Glutamatergic neuron (in vitro differentiated cells): ENCODE results near the gene TRPM8. TPM values are rescaled to one million over a fixed set of nuclear protein-coding genes. Genes with fewer than 3 reads are reported as not detected.

Experiments
- DNase-seq: peaks from one replicate; pipeline ENCODE4 v3.0.0; 2022
- H3K27ac Mint-ChIP-seq: one replicate; pipeline ENCODE4 v1.8.0; 2020; ENCODE audit warnings: mild to moderate bottlenecking, mixed read lengths, inconsistent platforms; ENCODE audit not compliant: unreplicated experiment
- H3K27me3 Mint-ChIP-seq: one replicate; pipeline ENCODE4 v1.8.0; 2020; ENCODE audit warnings: mild to moderate bottlenecking, moderate library complexity, mixed read lengths, inconsistent platforms; ENCODE audit not compliant: unreplicated experiment
- H3K36me3 Mint-ChIP-seq: one replicate; pipeline ENCODE4 v1.8.0; 2020; ENCODE audit warnings: mild to moderate bottlenecking, mixed read lengths, inconsistent platforms; ENCODE audit not compliant: unreplicated experiment
- H3K4me1 Mint-ChIP-seq: one replicate; pipeline ENCODE4 v1.8.0; 2020; ENCODE audit warnings: mild to moderate bottlenecking, low read depth, mixed read lengths, inconsistent platforms; ENCODE audit not compliant: unreplicated experiment
- H3K4me3 Mint-ChIP-seq: one replicate; pipeline ENCODE4 v1.8.0; 2020; ENCODE audit warnings: mild to moderate bottlenecking, mixed read lengths, inconsistent platforms; ENCODE audit not compliant: unreplicated experiment
- H3K9me3 Mint-ChIP-seq: one replicate; pipeline ENCODE4 v1.8.0; 2020; ENCODE audit warnings: mild to moderate bottlenecking, moderate library complexity, mixed read lengths, inconsistent platforms; ENCODE audit not compliant: unreplicated experiment
- total RNA-seq: library from RNA; stranded (reverse); fragmentation: NEBNext Ultra II Directional; extraction: Animal tissue kit (Norgen Biotek cat#: 25700); gene quantifications from one replicate; pipeline ENCODE4 v1.2.1, GENCODE V29; 2021; ENCODE audit not compliant: unreplicated experiment
- TF ChIP-seq, protein P1 (sequence below): fragments of 200-600 bp; sonication (generic); IDR thresholded peaks from one replicate; pipeline ENCODE4 v1.5.0; 2021; ENCODE audit not compliant: partially characterized antibody, unreplicated experiment

The TRPM8 gene
- total RNA-seq, 1 donor from 2014 or later, result not detected

DNA sequence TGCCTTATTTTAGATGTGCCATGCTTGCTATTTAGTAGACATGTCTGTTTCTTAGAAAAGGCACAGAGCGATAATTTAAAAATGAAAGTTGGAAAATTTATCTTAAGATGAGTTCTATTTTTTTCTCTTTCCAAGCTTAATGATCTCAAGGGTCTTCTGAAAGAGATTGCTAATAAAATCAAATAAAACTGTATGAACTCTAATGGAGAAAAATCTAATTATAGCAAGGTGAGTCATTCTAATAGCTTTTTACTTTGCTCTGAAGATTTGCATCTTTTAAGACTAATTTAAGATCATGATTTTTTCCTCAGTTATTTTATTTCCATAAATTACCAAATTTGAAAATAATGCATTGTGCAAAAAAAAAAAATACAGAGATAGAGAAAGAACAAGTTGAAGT, 97.3 kb downstream of the TRPM8 start:
- Mint-ChIP-seq H3K36me3 (no peaks in the 10 kb centered on the region), H3K4me1 (no peaks in the 10 kb centered on the region), H3K27me3 (no peaks in the 10 kb centered on the region), H3K4me3 (no peak overlapping the region), H3K27ac (no peak overlapping the region), H3K9me3 (no peaks in the 10 kb centered on the region)
- DNase-seq, result no peak
- TF ChIP-seq, protein P1, sequence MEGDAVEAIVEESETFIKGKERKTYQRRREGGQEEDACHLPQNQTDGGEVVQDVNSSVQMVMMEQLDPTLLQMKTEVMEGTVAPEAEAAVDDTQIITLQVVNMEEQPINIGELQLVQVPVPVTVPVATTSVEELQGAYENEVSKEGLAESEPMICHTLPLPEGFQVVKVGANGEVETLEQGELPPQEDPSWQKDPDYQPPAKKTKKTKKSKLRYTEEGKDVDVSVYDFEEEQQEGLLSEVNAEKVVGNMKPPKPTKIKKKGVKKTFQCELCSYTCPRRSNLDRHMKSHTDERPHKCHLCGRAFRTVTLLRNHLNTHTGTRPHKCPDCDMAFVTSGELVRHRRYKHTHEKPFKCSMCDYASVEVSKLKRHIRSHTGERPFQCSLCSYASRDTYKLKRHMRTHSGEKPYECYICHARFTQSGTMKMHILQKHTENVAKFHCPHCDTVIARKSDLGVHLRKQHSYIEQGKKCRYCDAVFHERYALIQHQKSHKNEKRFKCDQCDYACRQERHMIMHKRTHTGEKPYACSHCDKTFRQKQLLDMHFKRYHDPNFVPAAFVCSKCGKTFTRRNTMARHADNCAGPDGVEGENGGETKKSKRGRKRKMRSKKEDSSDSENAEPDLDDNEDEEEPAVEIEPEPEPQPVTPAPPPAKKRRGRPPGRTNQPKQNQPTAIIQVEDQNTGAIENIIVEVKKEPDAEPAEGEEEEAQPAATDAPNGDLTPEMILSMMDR, result no peak

DNA sequence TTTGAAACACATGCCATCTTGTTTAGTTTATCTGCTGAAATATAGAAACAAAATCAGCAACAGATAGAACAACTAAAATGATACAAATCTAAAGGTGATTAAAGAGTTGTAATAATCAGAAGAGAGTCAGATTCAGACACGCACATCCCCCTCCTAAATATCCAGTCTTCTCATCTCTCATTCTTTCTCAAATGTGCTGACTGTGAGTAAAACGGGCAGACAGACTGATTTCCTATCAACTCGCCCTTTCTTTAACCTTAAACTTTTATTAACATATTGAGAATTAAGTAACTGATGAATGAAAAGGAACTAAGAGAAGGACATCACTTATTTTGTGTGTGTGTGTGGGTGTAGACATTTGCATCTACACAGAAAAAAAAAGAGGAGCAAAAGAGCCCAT, 98.7 kb downstream of the TRPM8 start:
- peaks cover under 1% of the 10 kb centered on the region for H3K27me3 Mint-ChIP-seq

DNA sequence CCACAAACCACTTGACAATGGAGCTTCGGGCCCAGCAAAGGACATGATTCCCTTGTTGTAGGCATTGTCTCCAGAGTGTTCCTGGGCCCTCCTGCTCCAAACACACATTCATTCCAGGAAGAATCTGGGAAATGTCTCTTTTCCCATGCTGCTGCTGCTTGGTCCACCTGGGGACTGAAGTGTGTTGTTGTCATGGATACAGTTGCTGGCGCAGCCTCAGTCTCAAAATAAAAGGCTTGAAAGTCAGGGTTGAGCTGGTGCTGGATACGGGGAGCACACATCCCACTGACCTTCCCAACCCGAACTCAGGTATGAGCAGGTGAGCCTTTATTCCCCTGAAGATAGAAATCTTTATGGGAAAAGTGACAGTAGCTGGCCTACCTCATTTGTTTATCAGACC, 102.7 kb downstream of the TRPM8 start:
- H3K4me1 Mint-ChIP-seq, result no peaks in the 10 kb centered on the region
- H3K36me3 Mint-ChIP-seq, result peaks cover 5% of the 10 kb centered on the region
- TF ChIP-seq, protein P1, result no peak
- peaks cover 2% of the 10 kb centered on the region for H3K27me3 Mint-ChIP-seq
- no peak for DNase-seq
- no peak overlapping the region for H3K27ac Mint-ChIP-seq
- H3K9me3 Mint-ChIP-seq, result no peaks in the 10 kb centered on the region
- no peak overlapping the region for H3K4me3 Mint-ChIP-seq

More for the DNA sequence above, 98.7 kb downstream of the TRPM8 start:
- Mint-ChIP-seq H3K27ac (no peak overlapping the region), H3K4me3 (no peak overlapping the region), H3K9me3 (no peaks in the 10 kb centered on the region), H3K36me3 (no peaks in the 10 kb centered on the region), H3K4me1 (no peaks in the 10 kb centered on the region)
- DNase-seq, result no peak
- TF ChIP-seq, protein P1, result no peak

DNA sequence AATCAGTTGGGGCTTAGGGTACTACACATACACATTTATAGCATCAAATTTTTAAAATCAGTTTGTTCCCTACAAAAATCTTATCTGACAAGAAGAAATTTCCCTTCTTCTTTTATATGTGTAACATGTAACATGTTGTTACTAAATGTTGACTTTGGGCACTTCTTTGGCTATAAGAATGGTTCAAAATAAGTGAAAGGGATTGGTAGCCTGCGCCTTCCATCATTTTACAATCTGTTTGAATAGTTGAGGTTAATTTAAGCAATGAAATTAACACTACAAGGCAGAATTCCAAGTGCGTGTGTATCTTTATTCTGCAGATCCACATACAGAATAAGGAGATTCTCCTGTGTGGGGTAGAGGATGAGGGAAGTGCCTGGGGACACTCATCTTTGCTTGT, 103.2 kb downstream of the TRPM8 start:
- Mint-ChIP-seq H3K27ac (no peak overlapping the region), H3K27me3 (peaks cover 2% of the 10 kb centered on the region), H3K9me3 (no peaks in the 10 kb centered on the region), H3K4me1 (no peaks in the 10 kb centered on the region), H3K4me3 (no peak overlapping the region), H3K36me3 (peaks cover 5% of the 10 kb centered on the region)
- no peak for DNase-seq
- TF ChIP-seq, protein P1, result no peak

DNA sequence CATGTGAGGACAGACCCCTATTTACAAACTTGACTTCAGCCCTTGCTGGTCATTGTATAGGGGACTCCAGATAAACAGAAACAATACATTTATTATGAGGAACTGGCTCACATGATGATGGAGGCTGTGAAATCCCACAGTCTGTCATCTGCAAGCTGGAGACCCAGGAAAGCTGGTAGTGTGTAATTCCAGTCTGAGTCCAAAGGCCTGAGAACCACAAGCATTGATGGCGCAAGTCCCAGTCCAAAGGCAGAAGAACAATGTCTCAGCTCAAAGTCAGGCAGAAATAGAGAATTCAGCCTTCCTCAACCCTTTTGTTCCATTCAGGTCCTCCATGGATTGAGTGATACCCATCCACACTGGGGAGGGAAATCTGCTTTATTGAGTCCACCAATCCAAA, 105.3 kb downstream of the TRPM8 start:
- DNase-seq, result no peak
- Mint-ChIP-seq H3K9me3 (no peaks in the 10 kb centered on the region), H3K4me1 (no peaks in the 10 kb centered on the region), H3K36me3 (peaks cover 5% of the 10 kb centered on the region), H3K4me3 (no peak overlapping the region), H3K27ac (no peak overlapping the region), H3K27me3 (peaks cover 2% of the 10 kb centered on the region)
- TF ChIP-seq, protein P1, result no peak
